Measurements from ENCODE around the gene RAD52.

Gene RAD52

GRCh38 chr12:949453-950191 is at the start of gene RAD52:
TSS of gene RAD52 (minus strand) at chr12:949694. CDS start at chr12:933058, 16,636 bp downstream.
- peak; percentile 99 for DNase-seq (ENCODE audit: low read depth)

GRCh38 chr12:998020-998874 is 48.8 kb upstream of the RAD52 start:
- peak; percentile 77 for DNase-seq (ENCODE audit: low read depth)

- no peak for DNase-seq (ENCODE audit: low read depth)
Measured at GRCh38 chr12:997505-997904, 48.0 kb upstream of the RAD52 start.

- no peak for DNase-seq (ENCODE audit: low read depth)
Measured at GRCh38 chr12:996881-997280, 47.4 kb upstream of the RAD52 start.

- no peak for DNase-seq (ENCODE audit: low read depth)
Measured at GRCh38 chr12:992647-993046, 43.2 kb upstream of the RAD52 start.

GRCh38 chr12:991350-992333 is 42.1 kb upstream of the RAD52 start:
- DNase-seq (ENCODE audit: low read depth), result peak; percentile 24

GRCh38 chr12:990661-991349 is 41.3 kb upstream of the RAD52 start, which contains the start of gene ERC1:
TSS of gene ERC1 (plus strand) at chr12:991223. CDS start at chr12:1027904, 36,681 bp downstream.
- peak; percentile 87 for DNase-seq (ENCODE audit: low read depth)

- peak; percentile 87 for DNase-seq (ENCODE audit: low read depth)
Measured at GRCh38 chr12:989751-990660, 40.5 kb upstream of the RAD52 start.

GRCh38 chr12:989051-989450 is 39.6 kb upstream of the RAD52 start:
- no peak for DNase-seq (ENCODE audit: low read depth)

GRCh38 chr12:988646-989045 is 39.2 kb upstream of the RAD52 start:
- DNase-seq (ENCODE audit: low read depth), result peak; percentile 65

GRCh38 chr12:981961-982360 is 32.5 kb upstream of the RAD52 start:
- peak; percentile 36 for DNase-seq (ENCODE audit: low read depth)

- DNase-seq (ENCODE audit: low read depth), result peak; percentile 32
Measured at GRCh38 chr12:981176-981828, 31.8 kb upstream of the RAD52 start.

GRCh38 chr12:979349-979748 is 29.9 kb upstream of the RAD52 start:
- no peak for DNase-seq (ENCODE audit: low read depth)

GRCh38 chr12:977156-977555 is 27.7 kb upstream of the RAD52 start:
- no peak for DNase-seq (ENCODE audit: low read depth)

GRCh38 chr12:976644-977043 is 27.1 kb upstream of the RAD52 start:
- DNase-seq (ENCODE audit: low read depth), result no peak

- DNase-seq (ENCODE audit: low read depth), result no peak
Measured at GRCh38 chr12:974271-974862, 24.9 kb upstream of the RAD52 start.

- no peak for DNase-seq (ENCODE audit: low read depth)
Measured at GRCh38 chr12:971991-972390, 22.5 kb upstream of the RAD52 start.

GRCh38 chr12:969821-970220 is 20.3 kb upstream of the RAD52 start:
- DNase-seq (ENCODE audit: low read depth), result no peak

- DNase-seq (ENCODE audit: low read depth), result no peak
Measured at GRCh38 chr12:968545-968944, 19.1 kb upstream of the RAD52 start.
